Measurements from ENCODE around the gene TRPV5. TPM values are rescaled to one million over a fixed set of nuclear protein-coding genes. Genes with fewer than 3 reads are reported as not detected.

TRPV5 gene
- total RNA-seq, 2 donors from 2014 or later, result not detected

GRCh38 chr7:142948603-142949002, 15.1 kb upstream of the TRPV5 start:
- no peaks in the 10 kb centered on the region for H3K36me3 ChIP-seq
- H3K27ac ChIP-seq, result no peak overlapping the region
- no peaks in the 10 kb centered on the region for H3K4me1 ChIP-seq
- no peak for DNase-seq (ENCODE audit: low spot score)
- no peak overlapping the region for H3K4me3 ChIP-seq
- H3K9me3 ChIP-seq, result no peaks in the 10 kb centered on the region
- no peaks in the 10 kb centered on the region for H3K27me3 ChIP-seq
- no peak for TF ChIP-seq CTCF (IDR thresholded peaks at IDR 0.05)

DNA sequence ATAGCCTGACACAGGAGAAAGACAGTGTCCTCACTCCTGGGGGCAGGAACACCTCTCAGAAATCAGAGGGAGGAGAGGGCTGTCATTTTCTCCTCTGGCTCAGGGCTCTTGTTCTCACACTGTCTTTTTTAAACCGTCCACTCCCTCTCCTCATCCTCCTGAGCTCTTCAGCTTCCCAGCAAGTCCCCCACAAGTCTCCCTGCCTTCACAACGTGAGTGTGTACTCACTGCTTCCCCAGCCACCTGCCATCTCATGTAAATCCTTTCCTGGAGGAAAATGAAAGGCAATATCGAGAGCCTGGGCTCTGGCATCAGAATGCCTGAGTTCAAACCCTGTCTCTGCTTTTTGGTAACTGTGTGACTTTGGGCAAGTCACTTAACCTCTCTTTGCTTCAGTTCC, 11.5 kb upstream of the TRPV5 start:
- no peaks in the 10 kb centered on the region for H3K27me3 ChIP-seq
- no peaks in the 10 kb centered on the region for H3K36me3 ChIP-seq
- no peak for TF ChIP-seq CTCF (IDR thresholded peaks at IDR 0.05)
- no peaks in the 10 kb centered on the region for H3K9me3 ChIP-seq
- H3K27ac ChIP-seq, result no peak overlapping the region
- DNase-seq (ENCODE audit: low spot score), result no peak
- H3K4me3 ChIP-seq, result no peak overlapping the region
- peaks cover 0 to 7% of the 10 kb centered on the region in 2 donors for H3K4me1 ChIP-seq

DNA sequence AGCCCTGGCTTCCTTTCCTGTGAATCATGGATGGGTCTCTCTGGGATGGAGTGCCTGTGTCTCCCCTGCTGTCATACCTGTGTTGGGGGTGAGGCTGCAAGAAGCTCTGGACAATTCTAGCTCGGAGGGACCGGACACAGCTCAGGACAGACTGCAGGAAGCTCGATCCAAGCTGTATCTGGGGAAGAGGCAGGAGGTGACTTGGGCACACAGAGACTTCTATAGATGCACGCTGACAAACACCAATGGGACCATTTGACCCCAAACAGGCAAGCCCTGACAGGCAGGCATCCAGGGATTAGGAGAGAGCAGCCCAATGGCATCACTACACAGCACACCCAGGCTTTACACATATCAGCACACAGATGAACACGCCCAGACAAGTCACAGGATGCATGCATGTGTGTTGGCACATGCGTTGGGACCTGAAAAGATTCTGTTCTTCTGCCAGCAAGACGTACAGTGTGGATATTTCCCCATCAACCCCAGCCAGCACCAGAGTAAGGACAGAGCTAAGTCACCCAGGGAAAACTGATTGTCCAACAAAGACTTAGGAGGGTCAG, 10.2 kb upstream of the TRPV5 start:
- Histone ChIP-seq H3K36me3 (no peaks in the 10 kb centered on the region), H3K4me1 (peaks cover 0 to 7% of the 10 kb centered on the region in 2 donors), H3K4me3 (no peak overlapping the region), H3K9me3 (no peaks in the 10 kb centered on the region), H3K27me3 (no peaks in the 10 kb centered on the region), H3K27ac (no peak overlapping the region)
- no peak for DNase-seq (ENCODE audit: low spot score)
- no peak for TF ChIP-seq CTCF (IDR thresholded peaks at IDR 0.05)

DNA sequence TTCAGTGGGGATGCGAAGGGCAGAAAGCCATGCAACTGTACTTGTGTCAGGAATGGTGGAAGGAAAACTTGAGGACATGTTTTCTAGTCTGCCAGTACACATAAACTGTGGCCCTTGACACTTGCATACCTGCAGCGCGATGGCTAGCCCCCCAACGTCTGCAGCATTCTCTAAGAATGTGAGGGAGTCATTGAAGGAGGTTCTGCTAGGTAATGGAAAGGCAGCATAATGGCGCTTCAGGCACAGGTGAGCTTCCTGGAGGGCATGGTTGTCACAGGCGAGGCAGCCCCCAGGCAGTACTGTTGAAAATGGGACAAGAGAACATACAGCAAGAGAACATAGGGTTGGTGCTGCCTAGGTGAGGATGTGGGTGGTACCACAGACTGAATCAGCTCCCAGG, 9.2 kb upstream of the TRPV5 start:
- Histone ChIP-seq H3K4me3 (no peak overlapping the region), H3K9me3 (no peaks in the 10 kb centered on the region), H3K27me3 (no peaks in the 10 kb centered on the region), H3K36me3 (no peaks in the 10 kb centered on the region), H3K27ac (no peak overlapping the region), H3K4me1 (peaks cover 0 to 7% of the 10 kb centered on the region in 2 donors)
- no peak for TF ChIP-seq CTCF (IDR thresholded peaks at IDR 0.05)
- DNase-seq (ENCODE audit: low spot score), result no peak

GRCh38 chr7:142941541-142941940, 8.0 kb upstream of the TRPV5 start:
- H3K27me3 ChIP-seq, result no peaks in the 10 kb centered on the region
- no peaks in the 10 kb centered on the region for H3K36me3 ChIP-seq
- peaks cover 0 to 7% of the 10 kb centered on the region in 2 donors for H3K4me1 ChIP-seq
- TF ChIP-seq CTCF (IDR thresholded peaks at IDR 0.05), result no peak
- no peak overlapping the region for H3K27ac ChIP-seq
- no peaks in the 10 kb centered on the region for H3K9me3 ChIP-seq
- no peak overlapping the region for H3K4me3 ChIP-seq
- no peak for DNase-seq (ENCODE audit: low spot score)

GRCh38 chr7:142940966-142941535, 7.5 kb upstream of the TRPV5 start:
- TF ChIP-seq CTCF (IDR thresholded peaks at IDR 0.05), result no peak
- no peaks in the 10 kb centered on the region for H3K27me3 ChIP-seq
- no peaks in the 10 kb centered on the region for H3K36me3 ChIP-seq
- no peak for DNase-seq (ENCODE audit: low spot score)
- H3K4me1 ChIP-seq, result peaks cover 0 to 7% of the 10 kb centered on the region in 2 donors
- no peak overlapping the region for H3K27ac ChIP-seq
- no peak overlapping the region for H3K4me3 ChIP-seq
- no peaks in the 10 kb centered on the region for H3K9me3 ChIP-seq
